ENCODE measurements around the gene CYRIA. TPM values are rescaled to one million over a fixed set of nuclear protein-coding genes. Genes with fewer than 3 reads are reported as not detected.

Gene CYRIA
- total RNA-seq, 1 experiment from 2014 or later = 4.0 TPM

DNA sequence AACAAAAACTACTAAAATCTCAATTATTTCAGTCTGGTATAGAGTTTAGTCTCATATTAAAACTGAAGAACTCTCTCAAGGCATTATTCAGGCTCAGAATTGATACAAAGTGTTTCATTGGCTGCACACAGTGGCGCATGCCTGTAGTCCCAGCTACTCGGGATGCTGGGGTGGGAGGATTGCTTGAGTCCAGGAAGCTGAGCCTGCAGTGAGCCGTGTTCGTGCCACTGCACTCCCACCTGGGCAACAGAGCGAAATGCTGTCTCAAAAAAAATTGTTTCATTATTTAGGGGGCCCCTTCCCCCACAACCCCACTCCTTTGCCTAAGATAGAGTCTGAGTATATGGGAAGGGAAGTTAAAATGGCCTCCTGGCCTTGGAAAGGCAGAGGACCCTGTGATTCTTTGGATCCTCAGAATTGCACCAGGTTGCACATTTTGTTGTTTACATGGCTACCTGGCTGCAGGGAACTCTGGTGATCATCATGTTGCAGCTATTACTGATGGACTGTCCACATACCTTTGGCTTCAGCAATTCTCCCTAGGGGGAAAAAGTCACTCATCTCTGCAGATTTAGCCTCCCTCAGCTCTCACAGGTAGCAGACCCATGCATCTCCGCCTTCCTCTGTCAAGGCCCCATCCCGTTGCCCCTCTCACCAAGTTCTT is 19.2 kb upstream of the CYRIA start:
- CTCF ChIA-PET = no interaction called here
- no peaks in the 10 kb centered on the region; the same call in 1 of the 2 replicates for H3K9me2 ChIP-seq (ENCODE audit: insufficient read depth)
- no peaks in the 10 kb centered on the region for H4K20me1 ChIP-seq (ENCODE audit: insufficient read depth)
- intact Hi-C loops (cut with micrococcal nuclease; ENCODE audit: unreplicated experiment) = no loop called here
- POLR2A ChIA-PET (ENCODE audit: unreplicated experiment) = no interaction called here
- no peaks in the 10 kb centered on the region for H3K9me3 ChIP-seq (ENCODE audit: insufficient read depth, low read depth)
- no peak overlapping the region for H2AFZ ChIP-seq
- TF ChIP-seq, protein P1, sequence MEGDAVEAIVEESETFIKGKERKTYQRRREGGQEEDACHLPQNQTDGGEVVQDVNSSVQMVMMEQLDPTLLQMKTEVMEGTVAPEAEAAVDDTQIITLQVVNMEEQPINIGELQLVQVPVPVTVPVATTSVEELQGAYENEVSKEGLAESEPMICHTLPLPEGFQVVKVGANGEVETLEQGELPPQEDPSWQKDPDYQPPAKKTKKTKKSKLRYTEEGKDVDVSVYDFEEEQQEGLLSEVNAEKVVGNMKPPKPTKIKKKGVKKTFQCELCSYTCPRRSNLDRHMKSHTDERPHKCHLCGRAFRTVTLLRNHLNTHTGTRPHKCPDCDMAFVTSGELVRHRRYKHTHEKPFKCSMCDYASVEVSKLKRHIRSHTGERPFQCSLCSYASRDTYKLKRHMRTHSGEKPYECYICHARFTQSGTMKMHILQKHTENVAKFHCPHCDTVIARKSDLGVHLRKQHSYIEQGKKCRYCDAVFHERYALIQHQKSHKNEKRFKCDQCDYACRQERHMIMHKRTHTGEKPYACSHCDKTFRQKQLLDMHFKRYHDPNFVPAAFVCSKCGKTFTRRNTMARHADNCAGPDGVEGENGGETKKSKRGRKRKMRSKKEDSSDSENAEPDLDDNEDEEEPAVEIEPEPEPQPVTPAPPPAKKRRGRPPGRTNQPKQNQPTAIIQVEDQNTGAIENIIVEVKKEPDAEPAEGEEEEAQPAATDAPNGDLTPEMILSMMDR (conservative IDR thresholded peaks at IDR 0.05) = no peak
- TF ChIP-seq EZH2 (IDR thresholded peaks at IDR 0.05; ENCODE audit: low read depth) = no peak
- no peaks in the 10 kb centered on the region for H3F3A ChIP-seq (ENCODE audit: insufficient read depth, low read depth)
- H3K27me3 ChIP-seq (ENCODE audit: insufficient read depth, low read depth) = no peaks in the 10 kb centered on the region
- H3K4me2 ChIP-seq = no peak overlapping the region
- H3K36me3 ChIP-seq (ENCODE audit: low read depth) = no peaks in the 10 kb centered on the region
- no peaks in the 10 kb centered on the region for H3K79me2 ChIP-seq (ENCODE audit: low read depth)
- BruUV-seq (replicated peaks) = no TSS peak
- H3K4me3 ChIP-seq = no peak overlapping the region
- DNase-seq = no peak
- no peak overlapping the region for H3K27ac ChIP-seq
- no peaks in the 10 kb centered on the region for H3K4me1 ChIP-seq (replicated peaks; ENCODE audit: insufficient read depth)

DNA sequence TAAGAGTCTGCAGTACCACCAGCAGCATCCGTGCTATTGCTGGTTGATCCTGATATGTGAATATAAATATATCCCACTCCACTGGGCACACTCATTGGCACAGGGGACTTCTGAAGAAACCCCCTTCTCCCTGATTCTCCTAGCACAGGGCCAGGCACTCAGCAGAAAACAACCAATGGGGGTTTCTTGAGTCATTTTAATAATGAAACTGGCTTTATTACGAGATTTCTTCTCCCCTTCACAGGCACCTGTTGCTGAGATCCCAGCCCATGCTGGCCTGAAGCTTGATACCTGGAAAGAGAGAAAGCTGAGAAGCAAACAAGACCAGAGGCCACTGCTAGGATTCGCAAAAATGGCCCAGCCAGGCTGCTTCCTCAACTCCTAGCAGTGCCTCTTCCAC is 17.9 kb upstream of the CYRIA start:
- intact Hi-C loops (cut with micrococcal nuclease; ENCODE audit: unreplicated experiment) = no loop called here
- Histone ChIP-seq H3K9me3 (ENCODE audit: insufficient read depth, low read depth) (no peaks in the 10 kb centered on the region), H3K27me3 (ENCODE audit: insufficient read depth, low read depth) (no peaks in the 10 kb centered on the region), H3K4me3 (no peak overlapping the region), H2AFZ (no peak overlapping the region), H3K4me1 (replicated peaks; ENCODE audit: insufficient read depth) (no peaks in the 10 kb centered on the region), H3K79me2 (ENCODE audit: low read depth) (no peaks in the 10 kb centered on the region), H3K36me3 (ENCODE audit: low read depth) (no peaks in the 10 kb centered on the region), H3K4me2 (no peak overlapping the region), H3K9me2 (ENCODE audit: insufficient read depth) (no peaks in the 10 kb centered on the region; the same call in 1 of the 2 replicates), H4K20me1 (ENCODE audit: insufficient read depth) (no peaks in the 10 kb centered on the region), H3F3A (ENCODE audit: insufficient read depth, low read depth) (no peaks in the 10 kb centered on the region), H3K27ac (no peak overlapping the region)
- ChIA-PET CTCF (no interaction called here), POLR2A (ENCODE audit: unreplicated experiment) (no interaction called here)
- BruUV-seq (replicated peaks) = no TSS peak
- no peak for TF ChIP-seq EZH2 (IDR thresholded peaks at IDR 0.05; ENCODE audit: low read depth)
- TF ChIP-seq, protein P1 (conservative IDR thresholded peaks at IDR 0.05) = no peak
- no peak for DNase-seq

DNA sequence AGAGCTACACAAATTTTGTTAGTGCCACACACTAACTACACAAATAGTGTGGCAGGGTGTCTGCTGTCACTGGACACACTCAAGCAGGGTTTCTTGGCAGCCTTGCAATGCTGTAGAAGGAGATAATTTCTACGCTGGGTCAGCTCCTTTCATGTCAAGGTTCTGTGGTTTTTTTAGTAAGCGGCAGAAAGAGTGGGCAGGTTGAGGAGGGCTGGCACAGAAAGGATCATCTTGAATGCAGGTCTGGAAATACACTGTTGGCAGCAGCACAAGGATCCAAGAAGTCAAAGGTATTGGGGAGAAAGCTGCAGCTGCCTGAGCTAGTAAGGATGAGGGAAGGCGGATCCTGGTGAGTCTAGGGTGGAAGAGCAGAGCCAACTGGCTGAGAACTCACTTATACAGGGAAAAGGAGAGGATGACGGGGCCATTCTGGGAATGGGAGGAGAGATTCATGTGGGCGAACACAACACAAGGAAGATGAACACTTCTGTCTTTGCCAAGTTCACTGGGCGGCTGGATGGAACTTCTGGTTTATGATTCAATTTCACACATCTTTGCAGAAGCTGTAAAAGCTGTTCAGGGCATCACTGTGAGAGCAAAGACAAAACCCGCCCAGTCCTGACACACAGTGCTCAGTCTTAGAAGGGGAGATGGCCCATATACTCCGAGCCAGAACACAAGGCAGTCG is 16.9 kb upstream of the CYRIA start:
- H3K4me2 ChIP-seq = no peak overlapping the region
- H4K20me1 ChIP-seq (ENCODE audit: insufficient read depth) = no peaks in the 10 kb centered on the region
- H3K79me2 ChIP-seq (ENCODE audit: low read depth) = no peaks in the 10 kb centered on the region
- no peaks in the 10 kb centered on the region for H3F3A ChIP-seq (ENCODE audit: insufficient read depth, low read depth)
- no peak overlapping the region for H3K27ac ChIP-seq
- POLR2A ChIA-PET (ENCODE audit: unreplicated experiment) = no interaction called here
- TF ChIP-seq EZH2 (IDR thresholded peaks at IDR 0.05; ENCODE audit: low read depth) = no peak
- TF ChIP-seq, protein P1 (conservative IDR thresholded peaks at IDR 0.05) = no peak
- peaks cover 9% of the 10 kb centered on the region for H3K9me3 ChIP-seq (ENCODE audit: insufficient read depth, low read depth)
- CTCF ChIA-PET = no interaction called here
- H3K27me3 ChIP-seq (ENCODE audit: insufficient read depth, low read depth) = no peaks in the 10 kb centered on the region
- H3K9me2 ChIP-seq (ENCODE audit: insufficient read depth) = no peaks in the 10 kb centered on the region; the same call in 1 of the 2 replicates
- H3K36me3 ChIP-seq (ENCODE audit: low read depth) = no peaks in the 10 kb centered on the region; the same call in 1 of the 2 replicates
- BruUV-seq (replicated peaks) = no TSS peak
- no peak overlapping the region for H2AFZ ChIP-seq
- no peaks in the 10 kb centered on the region for H3K4me1 ChIP-seq (replicated peaks; ENCODE audit: insufficient read depth)
- no peak overlapping the region for H3K4me3 ChIP-seq
- DNase-seq = no peak
- intact Hi-C loops (cut with micrococcal nuclease; ENCODE audit: unreplicated experiment) = no loop called here
